Measurements from ENCODE around the gene LRRC4. TPM values are rescaled to one million over a fixed set of nuclear protein-coding genes. Genes with fewer than 3 reads are reported as not detected.

Gene LRRC4
- total RNA-seq, 1 donor from 2014 or later = 16.7 TPM

Other genes starting within 250 kb of the LRRC4 start
- 0.12 TPM for gene LEP, start 209.8 kb upstream of the LRRC4 start, total RNA-seq